ENCODE data around the gene DVL2. TPM values are rescaled to one million over a fixed set of nuclear protein-coding genes. Genes with fewer than 3 reads are reported as not detected.

The DVL2 gene
- total and polyA plus RNA-seq, 11 donors: 13.0 to 28.6 (median 17.2) TPM

- ATAC-seq: no peak
- intact Hi-C loops (cut with DNase I): loop anchor here in 3 of 10 donors (2.0 to 10.0 kb wide), 4 partner anchors 16 to 608 kb away; partner anchors contain the start of genes CD68 (in 1 of the 3), POLR2A (in 1 of the 3) and SLC35G6 (in 1 of the 3)
- Histone ChIP-seq H3K27ac (peak overlapping the region in 5 of 12 donors; percentile 91 to 98 (median 95)), H3K4me3 (peak overlapping the region in 2 of 12 donors; percentile 96 to 98), H3K9me3 (no peaks in the 10 kb centered on the region), H3K4me1 (peaks cover 10 to 69% (median 44%) of the 10 kb centered on the region in 12 donors), H3K36me3 (peaks cover 0 to 38% (median 29%) of the 10 kb centered on the region in 9 donors), H3K27me3 (no peaks in the 10 kb centered on the region)
- DNase-seq: peak in 1 of 5 donors; percentile 24
- TF ChIP-seq CTCF (IDR thresholded peaks at IDR 0.05) (no peak), POLR2A (IDR thresholded peaks at IDR 0.05) (no peak)
- WGBS, 4 donors: 87 to 89% (median 88%) methylated on average over 6 of the region's 6 CpGs
These were observed 2.5 kb upstream of the DVL2 start for GRCh38 chr17:7236808-7237207.

- 84 to 87% (median 85%) methylated on average over 21 to 22 of the region's 22 CpGs for WGBS, 4 donors
- ATAC-seq: no peak
- peak overlapping the region in 1 of 12 donors; percentile 91 for H3K27ac ChIP-seq
- H3K27me3 ChIP-seq: no peaks in the 10 kb centered on the region
- H3K4me3 ChIP-seq: no peak overlapping the region
- intact Hi-C loops (cut with DNase I): loop anchor here in 3 of 10 donors (2.0 to 10.0 kb wide), 4 partner anchors 15 to 609 kb away; partner anchors contain the start of genes CD68 (in 1 of the 3), POLR2A (in 1 of the 3) and SLC35G6 (in 1 of the 3)
- no peak for TF ChIP-seq POLR2A (IDR thresholded peaks at IDR 0.05)
- TF ChIP-seq CTCF (IDR thresholded peaks at IDR 0.05): no peak
- H3K36me3 ChIP-seq: peaks cover 0 to 38% (median 26%) of the 10 kb centered on the region in 9 donors
- H3K9me3 ChIP-seq: no peaks in the 10 kb centered on the region
- peaks cover 10 to 67% (median 39%) of the 10 kb centered on the region in 12 donors for H3K4me1 ChIP-seq
- peak in 4 of 5 donors; percentile 11 to 54 (median 22) for DNase-seq
These were observed 1.7 kb upstream of the DVL2 start for GRCh38 chr17:7235693-7236665.

- no peak for TF ChIP-seq POLR2A (IDR thresholded peaks at IDR 0.05)
- TF ChIP-seq CTCF (IDR thresholded peaks at IDR 0.05): no peak
- H3K9me3 ChIP-seq: no peaks in the 10 kb centered on the region
- intact Hi-C loops (cut with DNase I): loop anchor here in 3 of 10 donors (10.0 kb wide), 3 partner anchors 251 to 611 kb away; partner anchors contain the start of genes CD68 (in 1 of the 3), POLR2A (in 1 of the 3) and SLC35G6 (in 1 of the 3)
These were observed 625 bp downstream of the DVL2 start for GRCh38 chr17:7233701-7234082.

More at GRCh38 chr17:7233701-7234082, 625 bp downstream of the DVL2 start:
- WGBS, 4 donors: 1 to 3% (median 2%) methylated on average over 9 of the region's 9 CpGs
- ATAC-seq: peak in 2 of 4 donors; percentile 1 to 4
- Histone ChIP-seq H3K27ac (peak overlapping the region; percentile 17 to 96 (median 88)), H3K4me1 (peaks cover 5 to 53% (median 26%) of the 10 kb centered on the region in 12 donors), H3K4me3 (peak overlapping the region; percentile 65 to 99 (median 84)), H3K27me3 (no peaks in the 10 kb centered on the region), H3K36me3 (peaks cover 0 to 43% (median 36%) of the 10 kb centered on the region in 9 donors)
- no peak for DNase-seq

Measured in heart left ventricle (tissue), 16 donors.